ENCODE measurements around the gene SSNA1.

GRCh38 chr9:137192448-137192780 lies 3.9 kb downstream of the SSNA1 start:
- TF ChIP-seq CTCF (IDR thresholded peaks at IDR 0.05; ENCODE audit: poor library complexity) (no peak), EZH2 (IDR thresholded peaks at IDR 0.05; ENCODE audit: borderline replicate concordance) (no peak), EZH2phosphoT487 (IDR thresholded peaks at IDR 0.05; ENCODE audit: low read depth, severe bottlenecking, unreplicated experiment) (no peak)

Data from hepatocyte (in vitro differentiated cells).